ENCODE results near the gene CLHC1. TPM values are rescaled to one million over a fixed set of nuclear protein-coding genes. Genes with fewer than 3 reads are reported as not detected.
"Not testable (repeated sequence)": the region's sequence is repeated elsewhere in the genome, so short reads cannot be mapped to it uniquely, and the experiment has no call there.

CLHC1 gene
- total and polyA plus RNA-seq, 9 donors: 5.6 to 21.3 (median 14.0) TPM

DNA sequence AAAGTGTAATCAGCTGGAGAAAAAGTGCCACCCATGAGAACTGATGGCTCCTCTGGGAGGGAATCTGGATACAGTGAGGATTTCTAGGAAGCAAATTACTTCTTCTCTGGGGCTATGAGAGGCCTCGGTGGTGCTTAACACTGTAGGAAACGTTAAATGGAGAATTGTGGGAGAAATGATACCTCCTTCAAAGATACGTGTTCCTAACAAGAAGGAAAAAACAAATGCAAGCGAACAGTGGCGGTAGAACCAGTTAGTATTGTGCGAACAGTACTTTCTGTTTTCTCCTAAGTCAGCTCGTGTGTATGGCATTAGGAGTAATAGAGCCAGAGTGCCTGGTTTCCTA is 37.5 kb upstream of the CLHC1 start:
- no peak for TF ChIP-seq POLR2A (IDR thresholded peaks at IDR 0.05)
- TF ChIP-seq, protein P1, sequence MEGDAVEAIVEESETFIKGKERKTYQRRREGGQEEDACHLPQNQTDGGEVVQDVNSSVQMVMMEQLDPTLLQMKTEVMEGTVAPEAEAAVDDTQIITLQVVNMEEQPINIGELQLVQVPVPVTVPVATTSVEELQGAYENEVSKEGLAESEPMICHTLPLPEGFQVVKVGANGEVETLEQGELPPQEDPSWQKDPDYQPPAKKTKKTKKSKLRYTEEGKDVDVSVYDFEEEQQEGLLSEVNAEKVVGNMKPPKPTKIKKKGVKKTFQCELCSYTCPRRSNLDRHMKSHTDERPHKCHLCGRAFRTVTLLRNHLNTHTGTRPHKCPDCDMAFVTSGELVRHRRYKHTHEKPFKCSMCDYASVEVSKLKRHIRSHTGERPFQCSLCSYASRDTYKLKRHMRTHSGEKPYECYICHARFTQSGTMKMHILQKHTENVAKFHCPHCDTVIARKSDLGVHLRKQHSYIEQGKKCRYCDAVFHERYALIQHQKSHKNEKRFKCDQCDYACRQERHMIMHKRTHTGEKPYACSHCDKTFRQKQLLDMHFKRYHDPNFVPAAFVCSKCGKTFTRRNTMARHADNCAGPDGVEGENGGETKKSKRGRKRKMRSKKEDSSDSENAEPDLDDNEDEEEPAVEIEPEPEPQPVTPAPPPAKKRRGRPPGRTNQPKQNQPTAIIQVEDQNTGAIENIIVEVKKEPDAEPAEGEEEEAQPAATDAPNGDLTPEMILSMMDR (IDR thresholded peaks at IDR 0.05): no peak
- TF ChIP-seq EP300 (IDR thresholded peaks at IDR 0.05): no peak
- peaks cover 2% of the 10 kb centered on the region for H3K4me1 ChIP-seq (ENCODE audit: insufficient read depth)
- WGBS, 3 donors: 32 to 44% (median 37%) methylated on average over 7 of the region's 7 CpGs
- no peaks in the 10 kb centered on the region for H3K27me3 ChIP-seq
- H3K4me3 ChIP-seq: peak overlapping the region; percentile 68
- peak overlapping the region in 1 of 2 donors; percentile 81 for H3K27ac ChIP-seq
- no peaks in the 10 kb centered on the region for H3K36me3 ChIP-seq
- no peak for DNase-seq
- intact Hi-C loops (cut with DNase I): no loop called here
- no peaks in the 10 kb centered on the region for H3K9me3 ChIP-seq

DNA sequence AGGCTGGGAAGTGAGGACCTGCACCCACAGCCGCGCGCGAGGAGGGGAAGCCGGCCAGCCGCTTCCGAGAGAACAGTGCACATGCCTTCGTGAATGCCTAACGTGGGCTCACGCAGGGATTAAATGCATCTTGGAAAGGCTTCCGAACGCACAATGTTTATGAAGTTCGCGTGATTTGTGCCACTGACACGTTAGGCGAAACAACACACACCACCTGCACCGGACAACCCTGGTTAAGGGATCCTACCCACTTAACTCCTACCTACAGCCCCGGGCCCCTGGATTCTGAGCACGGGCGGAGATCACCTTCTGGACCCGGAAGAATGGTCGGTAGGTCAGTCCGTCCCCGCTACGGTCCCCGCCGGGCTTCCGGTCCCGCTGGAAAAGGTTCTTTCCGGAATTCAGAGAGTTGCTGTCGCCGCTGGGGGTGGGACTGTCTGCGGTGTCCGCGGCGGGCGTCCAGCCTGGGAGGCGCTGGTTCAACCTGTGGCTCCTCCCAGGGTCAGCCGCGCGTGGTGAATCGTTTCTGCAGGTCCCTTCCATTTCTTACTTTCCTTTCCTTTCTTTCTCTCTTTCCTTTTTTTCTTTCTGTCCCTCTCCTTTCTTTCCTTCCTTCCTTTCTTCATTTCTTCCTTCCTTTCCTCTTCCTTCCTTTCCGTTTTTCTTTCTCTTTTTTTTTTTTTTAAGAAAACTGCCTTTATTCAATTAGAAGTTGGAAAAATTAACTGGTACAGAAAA is 37.0 kb upstream of the CLHC1 start, which contains the start of gene MTIF2:
MTIF2 (minus strand) TSS at position 325 of the 738 bp plus-strand sequence. CDS start 5,373 bp downstream, outside the sequence.
- peak; percentile 94 to 96 (median 95) for DNase-seq
- TF ChIP-seq EP300 (IDR thresholded peaks at IDR 0.05): no peak
- TF ChIP-seq, protein P1 (IDR thresholded peaks at IDR 0.05): peak in 1 of 3 donors; percentile 18
- TF ChIP-seq POLR2A (IDR thresholded peaks at IDR 0.05): peak; percentile 66
- H3K36me3 ChIP-seq: no peaks in the 10 kb centered on the region
- 0% methylated on average over 43 of the region's 43 CpGs for WGBS, 3 donors
- H3K27ac ChIP-seq: peak within 1 kb of the TSS; percentile 66 to 81
- H3K9me3 ChIP-seq: no peaks in the 10 kb centered on the region
- H3K4me3 ChIP-seq: peak within 1 kb of the TSS; percentile 68
- intact Hi-C loops (cut with DNase I): no loop called here
- H3K4me1 ChIP-seq (ENCODE audit: insufficient read depth): peaks cover 2% of the 10 kb centered on the region
- no peaks in the 10 kb centered on the region for H3K27me3 ChIP-seq

DNA sequence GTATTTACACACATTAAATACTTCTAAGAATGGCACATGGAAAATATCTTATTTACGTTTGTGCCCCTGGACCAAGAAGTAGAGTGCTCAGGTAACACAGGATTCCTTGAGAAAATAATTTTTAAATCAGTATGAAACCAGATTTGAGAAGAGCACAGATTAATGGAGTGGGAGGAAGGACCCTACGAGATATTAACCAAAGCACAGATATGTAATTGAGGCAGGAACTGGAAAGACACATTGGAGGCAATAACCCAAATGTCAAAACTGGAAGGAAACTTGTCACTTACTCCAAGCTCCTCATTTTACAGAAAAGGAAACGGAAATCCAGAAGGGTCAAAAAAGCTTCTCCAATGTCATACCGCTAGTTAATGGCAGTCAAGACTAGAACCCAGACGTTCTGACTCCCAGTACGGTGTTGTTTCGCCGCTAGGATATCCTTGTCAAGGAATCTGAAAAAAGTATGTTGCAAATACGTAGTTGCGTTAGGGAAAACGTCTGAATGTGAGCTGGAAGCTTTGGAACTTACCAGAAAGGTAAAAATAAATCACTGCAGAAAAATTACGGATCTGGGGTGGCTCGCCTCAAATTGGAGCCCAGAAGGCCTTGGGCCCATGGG is 36.3 kb upstream of the CLHC1 start:
- Histone ChIP-seq H3K9me3 (no peaks in the 10 kb centered on the region), H3K4me3 (peak overlapping the region; percentile 68), H3K27ac (peak overlapping the region; percentile 66 to 81), H3K4me1 (ENCODE audit: insufficient read depth) (peaks cover 2% of the 10 kb centered on the region), H3K36me3 (no peaks in the 10 kb centered on the region), H3K27me3 (no peaks in the 10 kb centered on the region)
- DNase-seq: no peak
- intact Hi-C loops (cut with DNase I): no loop called here
- 11 to 16% (median 13%) methylated on average over 13 of the region's 13 CpGs for WGBS, 3 donors
- TF ChIP-seq EP300 (IDR thresholded peaks at IDR 0.05) (no peak), POLR2A (IDR thresholded peaks at IDR 0.05) (no peak)
- TF ChIP-seq, protein P1 (IDR thresholded peaks at IDR 0.05): no peak

DNA sequence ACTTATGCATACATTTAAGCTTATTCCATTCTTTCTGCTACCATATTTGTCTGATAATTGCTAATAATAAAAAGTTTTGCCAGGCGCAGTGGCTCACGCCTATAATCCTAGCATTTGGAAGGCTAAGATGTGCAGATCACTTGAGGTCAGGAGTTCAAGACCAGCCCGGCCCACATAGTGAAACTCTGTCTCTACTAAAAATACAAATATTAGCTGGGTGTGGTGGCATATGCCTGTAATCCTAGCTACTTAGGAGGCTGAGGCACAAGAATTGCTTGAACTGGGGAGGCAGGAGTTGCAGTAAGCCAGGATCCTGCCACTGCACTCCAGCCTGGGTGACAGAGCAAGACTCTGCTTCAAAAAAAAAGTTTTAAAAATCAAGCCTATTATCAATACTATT is 27.5 kb upstream of the CLHC1 start:
- intact Hi-C loops (cut with DNase I); H3K36me3 ChIP-seq; H3K4me1 ChIP-seq (ENCODE audit: insufficient read depth); H3K4me3 ChIP-seq; H3K27ac ChIP-seq; H3K9me3 ChIP-seq; H3K27me3 ChIP-seq; DNase-seq: not testable (repeated sequence)
- WGBS, 3 donors: 81 to 89% (median 84%) methylated on average over 3 of the region's 3 CpGs

DNA sequence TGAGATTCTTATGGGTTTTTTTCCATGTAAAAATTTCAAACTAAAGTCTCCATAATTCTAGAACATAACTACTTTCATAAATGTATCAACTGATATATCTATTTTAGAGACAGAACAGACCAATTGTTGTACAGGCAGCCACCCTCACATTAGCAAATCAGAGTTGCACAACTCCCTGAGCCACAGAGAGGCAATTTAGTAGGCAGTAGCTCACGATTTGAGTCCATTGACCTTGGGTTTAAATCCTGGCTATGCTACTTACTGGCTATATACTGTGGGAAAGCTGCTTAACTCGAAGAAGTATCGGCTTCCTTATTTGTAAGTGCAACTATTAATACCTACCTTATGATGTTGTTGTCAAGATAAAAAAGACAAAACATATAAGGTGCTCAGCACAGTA is 20.7 kb upstream of the CLHC1 start:
- Histone ChIP-seq H3K27me3 (no peaks in the 10 kb centered on the region), H3K27ac (no peak overlapping the region), H3K4me1 (ENCODE audit: insufficient read depth) (no peaks in the 10 kb centered on the region), H3K9me3 (no peaks in the 10 kb centered on the region), H3K36me3 (no peaks in the 10 kb centered on the region), H3K4me3 (no peak overlapping the region)
- no peak for DNase-seq
- 79 to 82% (median 82%) methylated on average over 3 of the region's 3 CpGs for WGBS, 3 donors
- intact Hi-C loops (cut with DNase I): no loop called here
- TF ChIP-seq, protein P1 (IDR thresholded peaks at IDR 0.05): no peak
- TF ChIP-seq EP300 (IDR thresholded peaks at IDR 0.05) (no peak), POLR2A (IDR thresholded peaks at IDR 0.05) (no peak)

Measured in ovary (tissue), 9 donors.